HTR-8/SVneo (cell line): ENCODE results near the gene GMEB2.

Source experiments
- DNase-seq: peaks from one replicate; pipeline ENCODE4 v3.0.0; 2011; ENCODE audit warnings: low spot score, mixed read lengths; ENCODE audit not compliant: insufficient read length
- FAIRE-seq: peaks from 2 replicates; lab custom pipeline; 2011; peaks lifted over from hg19 to GRCh38; lab: Jason Lieb, UNC

GMEB2 gene

DNA sequence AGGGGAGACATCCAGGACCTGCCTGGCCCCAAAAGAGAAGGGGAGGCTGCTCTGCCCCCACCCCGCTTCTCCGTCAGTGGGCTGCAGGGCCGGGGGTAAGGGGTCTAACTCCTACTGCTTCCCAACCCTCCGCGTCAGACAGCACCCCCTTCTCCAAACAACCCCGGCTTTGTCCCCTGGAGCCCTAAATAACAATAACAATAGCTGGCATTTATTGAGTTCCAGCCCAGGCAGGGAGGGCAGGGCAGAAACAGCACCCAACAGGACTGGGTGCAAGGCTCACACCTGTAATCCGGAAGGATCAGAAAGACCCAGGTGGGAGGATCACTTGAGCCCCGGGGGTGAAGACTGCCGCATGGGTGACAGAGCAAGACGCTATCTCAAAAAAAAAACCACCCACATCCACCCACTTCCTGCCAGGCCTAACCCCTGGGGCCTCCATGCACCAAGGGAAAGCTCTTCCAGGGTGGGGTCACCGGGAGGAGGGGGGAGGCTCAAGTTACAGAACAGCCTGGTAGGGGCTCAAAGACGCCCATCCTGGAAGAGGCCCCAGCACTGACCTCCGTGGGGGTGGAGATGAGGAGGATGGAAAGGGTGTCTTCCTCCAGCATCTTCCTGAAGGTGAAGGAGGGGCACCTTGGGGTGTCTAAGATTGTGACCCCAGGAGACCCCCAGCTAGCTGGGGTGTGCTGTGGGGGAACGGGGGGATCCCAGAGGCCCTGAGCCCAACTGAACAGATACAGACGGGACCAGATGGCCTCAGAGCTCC, 74.2 kb downstream of the GMEB2 start:
- DNase-seq (no peak), FAIRE-seq (peak; percentile 77)

DNA sequence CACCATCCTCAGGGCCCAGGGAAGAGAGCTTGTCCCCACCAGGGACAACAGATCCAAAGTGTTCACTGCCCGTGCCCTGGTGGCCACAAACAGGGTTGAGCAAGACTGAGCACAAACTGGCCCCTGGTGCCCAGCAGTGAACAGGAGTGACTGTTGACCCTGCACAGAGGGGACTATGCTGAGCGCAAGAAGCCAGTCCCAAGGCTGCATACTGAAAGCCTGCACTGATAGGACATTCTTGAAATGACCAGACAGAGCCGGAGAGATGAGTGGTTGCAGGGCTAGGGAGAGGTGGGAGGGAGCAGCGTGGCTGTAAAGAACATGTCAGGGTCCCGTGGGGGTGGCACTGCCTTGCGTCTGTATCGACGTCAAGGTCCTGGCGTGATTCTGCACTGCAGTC, 75.8 kb downstream of the GMEB2 start:
- DNase-seq (no peak), FAIRE-seq (peak; percentile 80)

DNA sequence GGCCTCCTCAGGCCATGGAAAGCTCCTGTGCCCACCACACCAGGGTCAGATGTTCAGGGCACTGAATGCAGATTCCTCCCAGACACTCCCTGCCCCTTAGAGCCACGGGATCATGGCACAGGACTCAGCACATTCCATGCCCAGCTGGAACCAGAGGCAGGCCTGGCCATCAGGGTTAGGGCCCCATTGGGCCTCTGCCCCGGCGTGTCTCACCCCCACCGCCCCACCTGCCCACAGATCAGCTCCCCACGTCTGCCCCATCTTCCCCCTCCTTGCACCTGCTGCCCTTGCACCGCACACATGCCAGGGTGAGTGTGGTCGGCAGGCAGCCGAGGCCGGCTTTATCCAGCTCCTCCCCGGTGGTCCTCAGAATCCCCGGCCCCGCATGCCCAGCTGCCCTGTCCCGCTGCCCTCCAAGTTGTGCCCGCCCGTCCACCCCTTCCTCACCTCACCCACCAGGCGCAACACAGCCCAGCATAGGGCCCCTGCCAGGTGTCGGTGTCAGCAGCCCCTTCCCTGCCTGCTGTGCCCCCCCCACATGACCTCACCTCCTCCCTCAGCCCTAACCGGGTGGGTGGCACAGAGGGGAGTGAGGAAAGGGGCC, 77.1 kb downstream of the GMEB2 start:
- DNase-seq = no peak
- FAIRE-seq = peak; percentile 13

DNA sequence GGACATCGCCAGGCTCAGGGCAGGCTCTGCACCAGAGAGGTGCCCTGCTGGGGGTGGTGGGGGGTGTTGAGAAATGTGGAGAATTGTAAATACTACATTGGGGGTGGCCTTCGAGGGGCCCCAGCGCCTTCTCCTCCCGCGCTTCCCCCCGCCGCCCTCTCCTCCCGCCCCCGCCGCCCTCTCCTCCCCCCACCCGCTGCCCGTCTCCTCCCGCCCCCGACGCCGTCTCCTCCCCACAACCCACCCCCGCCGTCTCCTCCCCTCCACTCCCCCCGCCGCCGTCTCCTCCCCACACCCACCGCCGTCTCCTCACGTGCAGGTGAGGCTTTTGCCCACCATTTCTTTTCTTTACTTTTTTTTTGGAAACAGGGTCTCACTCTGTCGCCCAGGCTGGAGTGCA, 77.9 kb downstream of the GMEB2 start:
- FAIRE-seq (no peak), DNase-seq (no peak)

DNA sequence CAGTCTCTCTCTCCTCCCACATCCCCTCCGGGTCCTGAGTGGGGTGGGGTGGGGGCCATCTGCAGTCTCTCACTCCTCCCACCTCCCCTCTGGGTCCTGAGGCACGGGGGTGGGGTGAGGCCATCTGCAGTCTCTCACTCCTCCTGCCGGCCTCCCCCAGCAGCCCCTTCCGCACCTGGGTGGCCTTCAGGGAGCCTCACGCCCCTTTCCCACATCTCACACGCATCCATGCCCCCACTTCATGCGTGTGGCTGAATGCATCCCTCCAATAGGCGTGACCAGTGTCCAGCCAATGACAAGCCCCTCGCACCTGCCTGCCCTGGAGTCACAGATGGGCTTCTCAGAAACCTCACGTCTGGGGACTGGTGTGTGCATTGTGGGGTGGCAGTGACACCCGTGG, 78.4 kb downstream of the GMEB2 start:
- peak; percentile 40 for FAIRE-seq

DNA sequence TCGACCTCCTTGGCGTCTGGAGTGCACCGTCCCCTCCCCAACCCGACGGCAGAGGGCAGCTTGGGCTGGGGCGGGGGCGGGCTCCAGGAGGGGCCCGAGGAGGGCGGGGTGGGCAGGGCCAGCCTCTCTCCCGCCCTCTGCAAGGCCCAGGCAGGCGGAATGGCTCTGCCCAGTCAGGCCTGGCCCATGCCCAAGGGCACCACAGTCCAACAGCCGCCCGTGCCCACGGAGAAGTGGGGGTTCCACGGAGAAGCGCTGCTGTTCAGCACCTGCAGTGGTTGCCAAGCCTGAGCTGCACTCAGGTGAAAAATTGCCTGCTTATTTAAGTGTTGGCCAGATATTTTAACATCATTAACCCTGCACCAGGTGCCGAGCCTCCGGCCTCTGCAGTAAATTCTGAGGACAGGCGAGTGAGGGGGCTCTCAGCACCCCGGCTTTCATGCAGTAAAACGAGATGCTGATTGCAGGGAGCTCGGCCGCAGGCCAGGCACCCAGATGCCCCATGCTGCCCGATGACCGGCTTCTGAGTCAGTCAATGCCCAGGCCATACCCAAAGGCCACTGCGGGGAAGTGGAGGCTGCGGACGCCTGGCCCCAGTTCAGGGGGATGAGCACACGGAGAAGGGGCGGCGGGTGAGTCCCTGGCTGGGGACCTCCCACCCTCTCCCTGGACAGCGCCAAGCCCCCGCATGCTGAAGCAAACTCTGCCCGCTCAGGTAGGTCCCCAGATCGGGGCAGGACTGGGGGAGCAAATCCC, 79.0 kb downstream of the GMEB2 start, which contains the start of gene SRMS:
TSS of gene SRMS (minus strand) at position 25 of the 756 bp plus-strand sequence. CDS start 286 bp downstream, outside the sequence.
- FAIRE-seq = peak; percentile 20
- DNase-seq = no peak

More for the DNA sequence above, 78.4 kb downstream of the GMEB2 start:
- no peak for DNase-seq

- FAIRE-seq (no peak), DNase-seq (no peak)
Observed at GRCh38 chr20:63546956-63547724, 79.8 kb downstream of the GMEB2 start.

GRCh38 chr20:63546256-63546955, 80.5 kb downstream of the GMEB2 start:
- peak; percentile 55 for FAIRE-seq
- no peak for DNase-seq

GRCh38 chr20:63545814-63546213, 81.1 kb downstream of the GMEB2 start:
- DNase-seq (no peak), FAIRE-seq (no peak)

DNA sequence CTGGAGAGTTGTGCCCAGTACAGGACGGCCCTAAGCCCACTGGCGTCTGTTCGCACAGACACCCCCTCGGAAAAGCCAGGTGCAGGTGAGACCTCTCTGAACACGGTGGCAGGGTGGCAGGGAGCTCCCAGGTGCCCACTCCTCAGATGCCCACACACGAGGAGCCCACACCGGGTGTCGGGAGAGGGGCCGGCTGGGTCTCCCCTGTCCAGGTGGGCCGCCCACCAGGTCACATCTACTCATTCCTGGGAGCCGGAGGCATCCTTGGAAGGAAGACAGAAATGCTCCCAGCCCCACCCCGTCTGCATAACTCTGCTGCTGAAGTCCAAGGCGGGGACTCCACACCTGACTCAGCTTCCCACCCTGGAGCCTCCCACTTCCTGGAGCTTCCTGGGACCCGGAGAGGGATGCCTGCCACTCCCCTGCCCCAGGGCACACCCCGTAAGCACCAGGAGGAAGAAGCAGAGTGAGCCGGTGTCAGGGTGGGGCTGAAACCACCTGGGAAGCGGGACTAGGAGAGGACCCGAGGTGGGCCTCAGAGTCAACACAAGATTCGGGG, 81.9 kb downstream of the GMEB2 start:
- FAIRE-seq (peak; percentile 23), DNase-seq (peak; percentile 89)

- DNase-seq (no peak), FAIRE-seq (peak; percentile 91)
Observed at GRCh38 chr20:63544241-63544957, 82.5 kb downstream of the GMEB2 start.

- FAIRE-seq (peak; percentile 64), DNase-seq (no peak)
Observed at GRCh38 chr20:63543733-63544132, 83.2 kb downstream of the GMEB2 start.

- FAIRE-seq (no peak), DNase-seq (no peak)
Observed at GRCh38 chr20:63543131-63543530, 83.8 kb downstream of the GMEB2 start.

GRCh38 chr20:63542696-63543095, 84.2 kb downstream of the GMEB2 start:
- FAIRE-seq = no peak

DNA sequence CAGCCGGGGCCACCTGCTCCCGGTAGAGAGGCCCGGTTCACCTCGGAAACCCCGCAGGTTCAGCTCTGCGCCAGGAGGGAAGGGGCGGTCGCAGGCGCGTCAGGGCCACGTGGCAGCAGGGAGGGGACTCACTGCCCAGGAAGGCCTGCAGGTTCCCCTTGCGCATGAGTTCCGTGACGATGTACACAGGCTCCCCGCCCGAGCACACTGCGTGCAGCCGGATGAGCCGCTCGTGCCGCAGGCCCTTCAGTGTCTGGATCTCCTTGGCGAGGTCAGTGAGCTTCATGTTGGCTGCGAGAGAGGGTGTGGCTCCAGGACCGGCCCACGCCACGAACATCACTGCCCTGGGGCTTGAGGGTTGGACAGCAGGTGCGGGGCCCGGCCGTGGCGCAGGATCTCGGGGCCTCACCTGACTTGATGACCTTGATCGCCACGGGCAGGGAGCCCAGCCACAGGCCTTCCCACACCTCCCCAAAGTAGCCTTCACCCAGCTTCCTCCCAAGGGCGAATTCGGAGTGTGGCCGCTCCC, 84.8 kb downstream of the GMEB2 start:
- DNase-seq (no peak), FAIRE-seq (peak; percentile 71)

More at GRCh38 chr20:63542696-63543095, 84.2 kb downstream of the GMEB2 start:
- DNase-seq = no peak

DNA sequence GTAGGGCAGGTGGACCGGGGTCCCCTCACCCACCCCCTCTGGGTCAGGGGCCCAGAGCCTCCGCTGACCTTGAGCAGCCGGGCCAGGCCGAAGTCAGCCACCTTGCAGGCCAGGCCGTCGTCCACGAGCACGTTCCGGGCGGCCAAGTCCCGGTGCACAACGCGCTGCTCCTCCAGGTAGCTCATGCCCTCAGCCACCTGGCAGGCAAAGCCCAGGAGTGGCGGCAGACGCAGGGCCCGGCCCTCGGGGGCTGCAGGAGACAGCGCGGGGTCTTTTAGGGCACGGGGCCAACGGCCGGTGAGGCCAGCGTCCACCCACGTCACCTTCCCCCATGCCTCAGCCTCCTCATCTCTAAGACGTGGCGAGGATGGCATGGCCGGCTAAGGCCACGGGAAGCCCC, 85.5 kb downstream of the GMEB2 start:
- DNase-seq (no peak), FAIRE-seq (peak; percentile 55)

- DNase-seq (no peak), FAIRE-seq (peak; percentile 93)
Observed at GRCh38 chr20:63540417-63541186, 86.3 kb downstream of the GMEB2 start.
